ENCODE data around the gene PRKCSH. TPM values are rescaled to one million over a fixed set of nuclear protein-coding genes. Genes with fewer than 3 reads are reported as not detected.
"Not testable (repeated sequence)": the region's sequence is repeated elsewhere in the genome, so short reads cannot be mapped to it uniquely, and the experiment has no call there.

Gene PRKCSH
- total RNA-seq, 1 experiment from 2014 or later = 399 TPM

DNA sequence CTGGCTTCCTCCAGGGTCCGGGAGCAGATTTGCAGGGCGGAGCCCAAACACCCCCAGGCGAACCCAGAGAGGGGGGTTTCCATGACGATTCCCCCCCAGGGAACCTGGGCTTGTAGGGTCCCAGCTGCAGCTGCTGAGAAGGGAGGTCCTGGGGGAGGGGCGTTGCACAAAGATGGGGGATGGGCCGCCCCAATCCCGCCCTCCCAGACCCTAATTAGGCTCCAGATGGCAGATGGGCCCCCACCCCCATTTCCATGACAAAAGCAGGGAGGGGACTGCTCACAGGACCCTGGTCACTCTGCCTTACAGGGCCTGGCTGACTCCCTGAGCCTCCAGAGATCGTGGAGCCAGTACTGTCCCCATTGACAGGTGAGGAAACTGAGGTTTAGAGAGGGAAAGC is 30.2 kb downstream of the PRKCSH start:
- H3K27ac ChIP-seq (ENCODE audit: low read length) = no peak overlapping the region
- POLR2A ChIA-PET = no interaction called here
- H3K4me3 ChIP-seq (ENCODE audit: low read depth in 2 of 2, low read length in 2 of 2) = no peak overlapping the region
- TF ChIP-seq, protein P1, sequence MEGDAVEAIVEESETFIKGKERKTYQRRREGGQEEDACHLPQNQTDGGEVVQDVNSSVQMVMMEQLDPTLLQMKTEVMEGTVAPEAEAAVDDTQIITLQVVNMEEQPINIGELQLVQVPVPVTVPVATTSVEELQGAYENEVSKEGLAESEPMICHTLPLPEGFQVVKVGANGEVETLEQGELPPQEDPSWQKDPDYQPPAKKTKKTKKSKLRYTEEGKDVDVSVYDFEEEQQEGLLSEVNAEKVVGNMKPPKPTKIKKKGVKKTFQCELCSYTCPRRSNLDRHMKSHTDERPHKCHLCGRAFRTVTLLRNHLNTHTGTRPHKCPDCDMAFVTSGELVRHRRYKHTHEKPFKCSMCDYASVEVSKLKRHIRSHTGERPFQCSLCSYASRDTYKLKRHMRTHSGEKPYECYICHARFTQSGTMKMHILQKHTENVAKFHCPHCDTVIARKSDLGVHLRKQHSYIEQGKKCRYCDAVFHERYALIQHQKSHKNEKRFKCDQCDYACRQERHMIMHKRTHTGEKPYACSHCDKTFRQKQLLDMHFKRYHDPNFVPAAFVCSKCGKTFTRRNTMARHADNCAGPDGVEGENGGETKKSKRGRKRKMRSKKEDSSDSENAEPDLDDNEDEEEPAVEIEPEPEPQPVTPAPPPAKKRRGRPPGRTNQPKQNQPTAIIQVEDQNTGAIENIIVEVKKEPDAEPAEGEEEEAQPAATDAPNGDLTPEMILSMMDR (IDR thresholded peaks at IDR 0.05) = no peak
- TF ChIP-seq, protein P2, sequence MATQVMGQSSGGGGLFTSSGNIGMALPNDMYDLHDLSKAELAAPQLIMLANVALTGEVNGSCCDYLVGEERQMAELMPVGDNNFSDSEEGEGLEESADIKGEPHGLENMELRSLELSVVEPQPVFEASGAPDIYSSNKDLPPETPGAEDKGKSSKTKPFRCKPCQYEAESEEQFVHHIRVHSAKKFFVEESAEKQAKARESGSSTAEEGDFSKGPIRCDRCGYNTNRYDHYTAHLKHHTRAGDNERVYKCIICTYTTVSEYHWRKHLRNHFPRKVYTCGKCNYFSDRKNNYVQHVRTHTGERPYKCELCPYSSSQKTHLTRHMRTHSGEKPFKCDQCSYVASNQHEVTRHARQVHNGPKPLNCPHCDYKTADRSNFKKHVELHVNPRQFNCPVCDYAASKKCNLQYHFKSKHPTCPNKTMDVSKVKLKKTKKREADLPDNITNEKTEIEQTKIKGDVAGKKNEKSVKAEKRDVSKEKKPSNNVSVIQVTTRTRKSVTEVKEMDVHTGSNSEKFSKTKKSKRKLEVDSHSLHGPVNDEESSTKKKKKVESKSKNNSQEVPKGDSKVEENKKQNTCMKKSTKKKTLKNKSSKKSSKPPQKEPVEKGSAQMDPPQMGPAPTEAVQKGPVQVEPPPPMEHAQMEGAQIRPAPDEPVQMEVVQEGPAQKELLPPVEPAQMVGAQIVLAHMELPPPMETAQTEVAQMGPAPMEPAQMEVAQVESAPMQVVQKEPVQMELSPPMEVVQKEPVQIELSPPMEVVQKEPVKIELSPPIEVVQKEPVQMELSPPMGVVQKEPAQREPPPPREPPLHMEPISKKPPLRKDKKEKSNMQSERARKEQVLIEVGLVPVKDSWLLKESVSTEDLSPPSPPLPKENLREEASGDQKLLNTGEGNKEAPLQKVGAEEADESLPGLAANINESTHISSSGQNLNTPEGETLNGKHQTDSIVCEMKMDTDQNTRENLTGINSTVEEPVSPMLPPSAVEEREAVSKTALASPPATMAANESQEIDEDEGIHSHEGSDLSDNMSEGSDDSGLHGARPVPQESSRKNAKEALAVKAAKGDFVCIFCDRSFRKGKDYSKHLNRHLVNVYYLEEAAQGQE (IDR thresholded peaks at IDR 0.05; ENCODE audit: insufficient read depth in 1 of 2, low read depth in 2 of 2, low read length in 1 of 2) = no peak
- TF ChIP-seq SIN3A (IDR thresholded peaks at IDR 0.05; ENCODE audit: borderline replicate concordance, insufficient read depth, low read depth, low read length) (no peak), TCF7L2 (IDR thresholded peaks at IDR 0.05; ENCODE audit: low read depth, low read length) (no peak), POLR2AphosphoS5 (IDR thresholded peaks at IDR 0.05; ENCODE audit: low read depth, low read length) (no peak)
- no peak for DNase-seq (ENCODE audit: low read depth, low spot score)
- no peaks in the 10 kb centered on the region for H3K9me3 ChIP-seq (ENCODE audit: control insufficient read depth, insufficient read depth, low read depth, low read length)
- intact Hi-C loops (cut with micrococcal nuclease; ENCODE audit: unreplicated experiment) (no loop called here), in situ Hi-C loops (cut with HindIII; ENCODE audit: low pct_unique_long_range_greater_than_20kb, low sequenced_read_pairs) (no loop called here)
- CTCF ChIA-PET = no interaction called here
- no peaks in the 10 kb centered on the region for H3K36me3 ChIP-seq (ENCODE audit: control insufficient read depth, insufficient read depth, low read length)
- no peak for ATAC-seq
- no peaks in the 10 kb centered on the region for H3K27me3 ChIP-seq (ENCODE audit: control insufficient read depth, insufficient read depth, low read length)
- no TSS peak for BruUV-seq (replicated peaks)
- H3K4me1 ChIP-seq (ENCODE audit: control insufficient read depth, insufficient read depth, low read length) = no peaks in the 10 kb centered on the region

DNA sequence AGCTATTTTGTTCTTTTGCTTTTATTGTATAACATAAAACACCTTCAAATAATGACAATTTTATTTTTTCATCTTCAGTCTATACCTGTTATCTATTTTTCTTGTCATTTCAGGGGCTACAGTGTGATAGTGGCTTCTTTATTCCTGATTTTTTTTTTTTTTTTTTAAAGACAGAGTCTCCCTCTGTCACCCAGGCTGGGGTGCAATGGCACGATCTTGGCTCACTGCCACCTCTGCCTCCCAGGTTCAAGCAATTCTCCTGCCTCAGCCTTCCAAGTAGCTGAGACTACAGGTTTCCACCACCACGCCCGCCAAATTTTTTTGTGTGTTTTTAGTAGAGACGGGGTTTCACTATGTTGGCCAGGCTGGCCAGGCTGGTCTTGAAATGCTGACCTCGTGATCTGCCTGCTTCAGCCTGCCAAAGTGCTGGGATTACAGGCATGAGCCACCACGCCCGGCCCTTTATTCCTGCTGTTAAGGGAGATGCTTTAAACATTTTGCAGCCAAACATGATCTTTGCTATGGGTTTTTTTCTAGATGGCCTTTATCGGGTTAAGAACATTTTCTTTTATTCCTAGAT is 32.9 kb downstream of the PRKCSH start:
- H3K27ac ChIP-seq (ENCODE audit: low read length); H3K4me3 ChIP-seq (ENCODE audit: low read depth in 2 of 2, low read length in 2 of 2); DNase-seq (ENCODE audit: low read depth, low spot score); H3K36me3 ChIP-seq (ENCODE audit: control insufficient read depth, insufficient read depth, low read length); ATAC-seq; H3K27me3 ChIP-seq (ENCODE audit: control insufficient read depth, insufficient read depth, low read length); H3K9me3 ChIP-seq (ENCODE audit: control insufficient read depth, insufficient read depth, low read depth, low read length); in situ Hi-C loops (cut with HindIII; ENCODE audit: low pct_unique_long_range_greater_than_20kb, low sequenced_read_pairs); CTCF ChIA-PET; BruUV-seq (replicated peaks); intact Hi-C loops (cut with micrococcal nuclease; ENCODE audit: unreplicated experiment); H3K4me1 ChIP-seq (ENCODE audit: control insufficient read depth, insufficient read depth, low read length): not testable (repeated sequence)
- POLR2A ChIA-PET = interaction anchor here (0.7 kb wide), 1 partner anchor 20 kb away, joined by 4 read pairs; no protein-coding TSS in a partner anchor

DNA sequence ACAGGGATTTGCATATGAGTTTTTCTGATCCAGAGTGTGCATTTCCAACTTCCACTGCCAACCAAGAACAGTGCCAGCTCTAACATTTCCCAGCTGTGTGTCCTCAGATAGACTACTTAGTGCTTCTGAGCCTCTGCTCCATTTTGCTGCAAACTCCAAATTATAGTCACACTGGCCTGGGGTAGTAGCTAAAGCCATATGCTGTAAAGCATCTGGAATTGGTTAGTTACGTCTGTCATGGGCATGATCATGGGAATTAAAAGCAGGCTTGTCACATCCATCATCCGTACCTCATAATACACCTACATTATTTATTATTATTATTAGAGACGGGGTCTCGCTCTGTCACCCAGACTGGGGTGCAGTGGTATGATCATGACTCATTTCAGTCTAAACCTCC is 38.3 kb downstream of the PRKCSH start:
- no TSS peak for BruUV-seq (replicated peaks)
- ATAC-seq (no peak), DNase-seq (ENCODE audit: low read depth, low spot score) (no peak)
- Histone ChIP-seq H3K4me1 (ENCODE audit: control insufficient read depth, insufficient read depth, low read length) (no peaks in the 10 kb centered on the region), H3K27ac (ENCODE audit: low read length) (no peak overlapping the region), H3K36me3 (ENCODE audit: control insufficient read depth, insufficient read depth, low read length) (no peaks in the 10 kb centered on the region), H3K4me3 (ENCODE audit: low read depth in 2 of 2, low read length in 2 of 2) (no peak overlapping the region), H3K27me3 (ENCODE audit: control insufficient read depth, insufficient read depth, low read length) (no peaks in the 10 kb centered on the region), H3K9me3 (ENCODE audit: control insufficient read depth, insufficient read depth, low read depth, low read length) (no peaks in the 10 kb centered on the region)
- TF ChIP-seq POLR2AphosphoS5 (IDR thresholded peaks at IDR 0.05; ENCODE audit: low read depth, low read length) (no peak), SIN3A (IDR thresholded peaks at IDR 0.05; ENCODE audit: borderline replicate concordance, insufficient read depth, low read depth, low read length) (no peak), TCF7L2 (IDR thresholded peaks at IDR 0.05; ENCODE audit: low read depth, low read length) (no peak)
- TF ChIP-seq, protein P1 (IDR thresholded peaks at IDR 0.05) = no peak
- TF ChIP-seq, protein P2 (IDR thresholded peaks at IDR 0.05; ENCODE audit: insufficient read depth in 1 of 2, low read depth in 2 of 2, low read length in 1 of 2) = no peak
- in situ Hi-C loops (cut with HindIII; ENCODE audit: low pct_unique_long_range_greater_than_20kb, low sequenced_read_pairs) = no loop called here
- ChIA-PET POLR2A (no interaction called here), CTCF (interaction anchor here (0.6 kb wide), 1 partner anchor 97 kb away, joined by 6 read pairs; no protein-coding TSS in a partner anchor)
- intact Hi-C loops (cut with micrococcal nuclease; ENCODE audit: unreplicated experiment) = no loop called here

Data from Panc1 (cell line).